SH-SY5Y (cell line): ENCODE data around the gene ANTXR2.

ENCODE experiments used
- GATA2 ChIP-seq: IDR thresholded peaks from 2 replicates; pipeline ENCODE4 v1.6.1; 2011; ENCODE audit warnings: mild to moderate bottlenecking, low read depth, low read length
- GATA3 ChIP-seq: IDR thresholded peaks from 2 replicates; pipeline ENCODE4 v1.6.1; 2011; ENCODE audit warnings: low read depth, mild to moderate bottlenecking, low read length, moderate library complexity

DNA sequence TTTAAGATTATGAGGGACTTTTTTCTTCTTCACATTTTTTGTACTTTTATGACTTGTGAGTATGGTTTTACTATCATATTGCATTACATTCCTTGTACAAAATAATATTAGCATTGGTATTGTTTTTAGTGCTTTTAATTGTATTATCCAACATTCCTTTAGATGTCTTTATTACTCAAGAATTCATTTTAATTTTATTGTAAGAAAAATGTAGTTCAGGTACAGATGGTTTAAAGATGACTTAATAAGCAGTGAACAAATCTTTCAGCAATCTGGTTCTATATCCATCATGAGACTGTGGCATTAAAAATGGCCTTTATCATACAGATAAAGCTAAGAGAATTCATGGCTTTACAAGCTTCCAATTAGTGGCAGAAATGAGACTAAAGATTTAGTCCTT is 191.6 kb downstream of the ANTXR2 start:
- TF ChIP-seq GATA3: no peak
- no peak for TF ChIP-seq GATA2
